Fibroblast of lung (primary cell): Measurements from ENCODE around the gene JARID2. TPM values are rescaled to one million over a fixed set of nuclear protein-coding genes. Genes with fewer than 3 reads are reported as not detected.

Source experiments
- DNase-seq, 2 donors: peaks; one replicate each; pipeline versions ENCODE4 v3.0.0 to v3.0.0-alpha.2; 2010; ENCODE audit warnings: low read depth in 2 of 2
- H2AFZ ChIP-seq: 2 replicates; pipeline ENCODE4 v1.5.1; 2012; ENCODE audit warnings: low read length, control low read depth, inconsistent platforms
- H3K27ac ChIP-seq: 2 replicates; pipeline ENCODE4 v1.5.1; 2011; ENCODE audit warnings: low read length, control low read depth; ENCODE audit not compliant: insufficient read depth
- H3K27me3 ChIP-seq: 2 replicates; pipeline ENCODE4 v1.5.1; 2011; ENCODE audit warnings: mild to moderate bottlenecking, low read length; ENCODE audit not compliant: control insufficient read depth, insufficient read depth
- H3K36me3 ChIP-seq: 2 replicates; pipeline ENCODE4 v1.5.1; 2011; ENCODE audit warnings: low read length; ENCODE audit not compliant: control insufficient read depth, insufficient read depth
- H3K4me1 ChIP-seq: 2 replicates; pipeline ENCODE4 v1.5.1; 2011; ENCODE audit warnings: low read length; ENCODE audit not compliant: control insufficient read depth, insufficient read depth; ENCODE audit errors: extremely low read depth
- H3K4me2 ChIP-seq: 2 replicates; pipeline ENCODE4 v1.5.1; 2011; ENCODE audit warnings: low read length, control low read depth; ENCODE audit not compliant: insufficient read depth; ENCODE audit errors: extremely low read depth
- H3K4me3 ChIP-seq, 4 experiments: fragments of 200-600 bp in 1 of 4; sonication (generic) in 1 of 4; replicated peaks in 1 of 4; 2 replicates each; pipeline ENCODE4 v1.5.1; 2011 to 2016; ENCODE audit warnings: low read length in 4 of 4, low read depth in 3 of 4, mild to moderate bottlenecking in 3 of 4, control low read depth in 2 of 4, inconsistent platforms in 1 of 4, mixed read lengths in 1 of 4; ENCODE audit not compliant: insufficient read depth in 1 of 4; ENCODE audit errors: control extremely low read depth in 1 of 4
- H3K79me2 ChIP-seq: 2 replicates; pipeline ENCODE4 v1.5.1; 2012; ENCODE audit warnings: mild to moderate bottlenecking, low read length, inconsistent platforms; ENCODE audit not compliant: control insufficient read depth, insufficient read depth
- H3K9ac ChIP-seq: 2 replicates; pipeline ENCODE4 v1.5.1; 2011; ENCODE audit warnings: mild to moderate bottlenecking, low read length, control low read depth; ENCODE audit not compliant: insufficient read depth
- H3K9me3 ChIP-seq: 2 replicates; pipeline ENCODE4 v1.5.1; 2012; ENCODE audit warnings: low read depth, low read length; ENCODE audit not compliant: control insufficient read depth, insufficient read depth
- H4K20me1 ChIP-seq: 2 replicates; pipeline ENCODE4 v1.5.1; 2011; ENCODE audit warnings: low read length; ENCODE audit not compliant: control insufficient read depth, insufficient read depth; ENCODE audit errors: extremely low read depth
- CTCF ChIP-seq, 2 donors: IDR thresholded peaks in 1 of 2; conservative IDR thresholded peaks in 1 of 2; 1 replicate in 1 of 2; 2 replicates in 1 of 2; pipeline ENCODE4 v1.5.1; 2011 to 2012; ENCODE audit warnings: low read length in 2 of 2, control low read depth in 1 of 2, inconsistent platforms in 1 of 2, low read depth in 1 of 2, mild to moderate bottlenecking in 1 of 2
- EZH2 ChIP-seq: IDR thresholded peaks from 2 replicates; pipeline ENCODE4 v1.5.1; 2012; ENCODE audit warnings: low read length, control low read depth, mild to moderate bottlenecking; ENCODE audit errors: missing control alignments
- polyA plus RNA-seq, 2 donors: library from polyadenylated mRNA; depleted of rRNA in 1 of 2; stranded (reverse) in 1 of 2; unstranded in 1 of 2; fragments of >200 nt; gene quantifications; 2 replicates each; pipeline ENCODE4 v1.2.1, GENCODE V29; 2011 to 2012; ENCODE audit warnings: missing spikeins in 1 of 2
- total RNA-seq: library from RNA; depleted of rRNA; stranded (reverse); fragments of >200 nt; gene quantifications from 2 replicates; pipeline ENCODE4 v1.2.1, GENCODE V29; 2014

JARID2 gene
- total and polyA plus RNA-seq, 2 donors (not counting 1 experiment from before 2014, with no cell fraction given) = 5.0 to 8.2 TPM

GRCh38 chr6:15340105-15340601 lies 94.3 kb downstream of the JARID2 start:
- TF ChIP-seq CTCF (conservative IDR thresholded peaks at IDR 0.05 in 1 of 2, IDR thresholded peaks at IDR 0.05 in 1 of 2; ENCODE audit: low read depth in 1 of 2, low read length in 2 of 2) = no peak
- no peak for TF ChIP-seq EZH2
- H3K79me2 ChIP-seq = peaks cover 8% of the 10 kb centered on the region
- H3K27ac ChIP-seq = no peak overlapping the region
- H3K9ac ChIP-seq = no peak overlapping the region
- no peaks in the 10 kb centered on the region for H3K9me3 ChIP-seq
- DNase-seq = no peak
- H4K20me1 ChIP-seq = no peaks in the 10 kb centered on the region
- no peaks in the 10 kb centered on the region for H3K27me3 ChIP-seq
- peaks cover 2% of the 10 kb centered on the region for H3K4me1 ChIP-seq
- no peak overlapping the region for H3K4me3 ChIP-seq
- H3K4me2 ChIP-seq = no peak overlapping the region
- H2AFZ ChIP-seq = no peak overlapping the region
- no peaks in the 10 kb centered on the region for H3K36me3 ChIP-seq

GRCh38 chr6:15340775-15341174 lies 94.9 kb downstream of the JARID2 start:
- H3K79me2 ChIP-seq = peaks cover 6% of the 10 kb centered on the region
- no peak for DNase-seq
- H3K36me3 ChIP-seq = no peaks in the 10 kb centered on the region
- TF ChIP-seq EZH2 = no peak
- TF ChIP-seq CTCF (conservative IDR thresholded peaks at IDR 0.05 in 1 of 2, IDR thresholded peaks at IDR 0.05 in 1 of 2; ENCODE audit: low read depth in 1 of 2, low read length in 2 of 2) = no peak
- H3K9me3 ChIP-seq = no peaks in the 10 kb centered on the region
- no peaks in the 10 kb centered on the region for H4K20me1 ChIP-seq
- H3K4me1 ChIP-seq = peaks cover 2% of the 10 kb centered on the region
- no peak overlapping the region for H3K9ac ChIP-seq
- no peak overlapping the region for H3K27ac ChIP-seq
- H3K4me2 ChIP-seq = no peak overlapping the region
- no peak overlapping the region for H2AFZ ChIP-seq
- no peak overlapping the region for H3K4me3 ChIP-seq
- H3K27me3 ChIP-seq = no peaks in the 10 kb centered on the region

- peaks cover 7% of the 10 kb centered on the region for H3K79me2 ChIP-seq
- no peaks in the 10 kb centered on the region for H3K27me3 ChIP-seq
- H3K9me3 ChIP-seq = no peaks in the 10 kb centered on the region
- H2AFZ ChIP-seq = no peak overlapping the region
- no peak overlapping the region for H3K4me2 ChIP-seq
- no peak for TF ChIP-seq CTCF (conservative IDR thresholded peaks at IDR 0.05 in 1 of 2, IDR thresholded peaks at IDR 0.05 in 1 of 2; ENCODE audit: low read depth in 1 of 2, low read length in 2 of 2)
- TF ChIP-seq EZH2 = no peak
- peaks cover 2% of the 10 kb centered on the region for H3K4me1 ChIP-seq
- no peak overlapping the region for H3K4me3 ChIP-seq
- no peaks in the 10 kb centered on the region for H4K20me1 ChIP-seq
- no peak overlapping the region for H3K9ac ChIP-seq
- H3K27ac ChIP-seq = no peak overlapping the region
- peak in 1 of 2 donors; percentile 37 for DNase-seq
- no peaks in the 10 kb centered on the region for H3K36me3 ChIP-seq
These were observed 95.6 kb downstream of the JARID2 start for GRCh38 chr6:15341311-15342001.
